ENCODE data around the gene ASB15.

DNA sequence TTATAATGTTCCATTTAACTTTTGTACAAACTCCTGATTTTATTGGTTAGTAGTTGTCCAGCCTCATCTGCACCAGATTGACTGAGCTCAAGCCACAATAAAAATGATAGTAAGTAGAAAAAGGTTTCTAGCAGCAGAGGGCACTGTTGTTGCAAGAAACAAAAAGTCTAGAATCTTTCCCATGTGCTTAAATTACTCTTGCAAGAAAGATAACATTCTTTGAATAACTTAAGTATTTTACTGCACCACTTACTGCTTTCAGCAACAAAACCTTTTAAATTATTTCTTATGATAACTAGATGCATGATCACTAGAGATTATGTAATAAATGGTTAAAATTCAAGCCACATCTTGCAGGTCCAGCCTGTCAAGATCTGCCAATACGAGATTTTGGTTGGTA is 81.1 kb downstream of the ASB15 start:
- TF ChIP-seq, protein P1, sequence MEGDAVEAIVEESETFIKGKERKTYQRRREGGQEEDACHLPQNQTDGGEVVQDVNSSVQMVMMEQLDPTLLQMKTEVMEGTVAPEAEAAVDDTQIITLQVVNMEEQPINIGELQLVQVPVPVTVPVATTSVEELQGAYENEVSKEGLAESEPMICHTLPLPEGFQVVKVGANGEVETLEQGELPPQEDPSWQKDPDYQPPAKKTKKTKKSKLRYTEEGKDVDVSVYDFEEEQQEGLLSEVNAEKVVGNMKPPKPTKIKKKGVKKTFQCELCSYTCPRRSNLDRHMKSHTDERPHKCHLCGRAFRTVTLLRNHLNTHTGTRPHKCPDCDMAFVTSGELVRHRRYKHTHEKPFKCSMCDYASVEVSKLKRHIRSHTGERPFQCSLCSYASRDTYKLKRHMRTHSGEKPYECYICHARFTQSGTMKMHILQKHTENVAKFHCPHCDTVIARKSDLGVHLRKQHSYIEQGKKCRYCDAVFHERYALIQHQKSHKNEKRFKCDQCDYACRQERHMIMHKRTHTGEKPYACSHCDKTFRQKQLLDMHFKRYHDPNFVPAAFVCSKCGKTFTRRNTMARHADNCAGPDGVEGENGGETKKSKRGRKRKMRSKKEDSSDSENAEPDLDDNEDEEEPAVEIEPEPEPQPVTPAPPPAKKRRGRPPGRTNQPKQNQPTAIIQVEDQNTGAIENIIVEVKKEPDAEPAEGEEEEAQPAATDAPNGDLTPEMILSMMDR (IDR thresholded peaks at IDR 0.05), result peak; percentile 80
- TF ChIP-seq RNF2 (IDR thresholded peaks at IDR 0.05; ENCODE audit: borderline replicate concordance, low read depth), result no peak
- no peak for TF ChIP-seq EP300 (IDR thresholded peaks at IDR 0.05)
- TF ChIP-seq, protein P2, sequence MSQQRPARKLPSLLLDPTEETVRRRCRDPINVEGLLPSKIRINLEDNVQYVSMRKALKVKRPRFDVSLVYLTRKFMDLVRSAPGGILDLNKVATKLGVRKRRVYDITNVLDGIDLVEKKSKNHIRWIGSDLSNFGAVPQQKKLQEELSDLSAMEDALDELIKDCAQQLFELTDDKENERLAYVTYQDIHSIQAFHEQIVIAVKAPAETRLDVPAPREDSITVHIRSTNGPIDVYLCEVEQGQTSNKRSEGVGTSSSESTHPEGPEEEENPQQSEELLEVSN (IDR thresholded peaks at IDR 0.05; ENCODE audit: borderline replicate concordance, low read depth), result no peak
- TF ChIP-seq, protein P3, sequence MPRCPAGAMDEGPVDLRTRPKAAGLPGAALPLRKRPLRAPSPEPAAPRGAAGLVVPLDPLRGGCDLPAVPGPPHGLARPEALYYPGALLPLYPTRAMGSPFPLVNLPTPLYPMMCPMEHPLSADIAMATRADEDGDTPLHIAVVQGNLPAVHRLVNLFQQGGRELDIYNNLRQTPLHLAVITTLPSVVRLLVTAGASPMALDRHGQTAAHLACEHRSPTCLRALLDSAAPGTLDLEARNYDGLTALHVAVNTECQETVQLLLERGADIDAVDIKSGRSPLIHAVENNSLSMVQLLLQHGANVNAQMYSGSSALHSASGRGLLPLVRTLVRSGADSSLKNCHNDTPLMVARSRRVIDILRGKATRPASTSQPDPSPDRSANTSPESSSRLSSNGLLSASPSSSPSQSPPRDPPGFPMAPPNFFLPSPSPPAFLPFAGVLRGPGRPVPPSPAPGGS (IDR thresholded peaks at IDR 0.05), result no peak
- no peak for TF ChIP-seq KDM1A (IDR thresholded peaks at IDR 0.05; ENCODE audit: low read depth)
- no peak for TF ChIP-seq HOXA7 (CRISPR knock-in tag; IDR thresholded peaks at IDR 0.05)
- no peak for TF ChIP-seq POLR2A (IDR thresholded peaks at IDR 0.05; ENCODE audit: low read length)
- TF ChIP-seq, protein P4, sequence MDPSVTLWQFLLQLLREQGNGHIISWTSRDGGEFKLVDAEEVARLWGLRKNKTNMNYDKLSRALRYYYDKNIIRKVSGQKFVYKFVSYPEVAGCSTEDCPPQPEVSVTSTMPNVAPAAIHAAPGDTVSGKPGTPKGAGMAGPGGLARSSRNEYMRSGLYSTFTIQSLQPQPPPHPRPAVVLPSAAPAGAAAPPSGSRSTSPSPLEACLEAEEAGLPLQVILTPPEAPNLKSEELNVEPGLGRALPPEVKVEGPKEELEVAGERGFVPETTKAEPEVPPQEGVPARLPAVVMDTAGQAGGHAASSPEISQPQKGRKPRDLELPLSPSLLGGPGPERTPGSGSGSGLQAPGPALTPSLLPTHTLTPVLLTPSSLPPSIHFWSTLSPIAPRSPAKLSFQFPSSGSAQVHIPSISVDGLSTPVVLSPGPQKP (IDR thresholded peaks at IDR 0.05; ENCODE audit: low read depth, low read length), result no peak
- TF ChIP-seq, protein P5, sequence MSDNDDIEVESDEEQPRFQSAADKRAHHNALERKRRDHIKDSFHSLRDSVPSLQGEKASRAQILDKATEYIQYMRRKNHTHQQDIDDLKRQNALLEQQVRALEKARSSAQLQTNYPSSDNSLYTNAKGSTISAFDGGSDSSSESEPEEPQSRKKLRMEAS (IDR thresholded peaks at IDR 0.05), result no peak
- no peak for TF ChIP-seq POLR2AphosphoS2 (conservative IDR thresholded peaks at IDR 0.05; ENCODE audit: low read length)
- no peak for TF ChIP-seq MAZ (IDR thresholded peaks at IDR 0.05; ENCODE audit: borderline replicate concordance, low read depth, low read length)
- no peak for TF ChIP-seq JUNB (IDR thresholded peaks at IDR 0.05)
- TF ChIP-seq BHLHE40 (IDR thresholded peaks at IDR 0.05; ENCODE audit: low read depth, low read length), result no peak

All from A549 (cell line).